Left cardiac atrium (tissue), 4 donors: ENCODE results near the gene GTF2I. TPM values are rescaled to one million over a fixed set of nuclear protein-coding genes. Genes with fewer than 3 reads are reported as not detected.
"Not testable (repeated sequence)": the region's sequence is repeated elsewhere in the genome, so short reads cannot be mapped to it uniquely, and the experiment has no call there.

ENCODE experiments used
- ATAC-seq, 2 donors: fragments of 200-7000 bp; cut with Tn5 transposase; one replicate each; pipeline ENCODE4 v1.9.1; 2020; ENCODE audit warnings: mild to moderate bottlenecking in 2 of 2, moderate library complexity in 2 of 2
- DNase-seq: peaks from one replicate; pipeline ENCODE4 v3.0.0-alpha.2; 2020
- intact Hi-C, 2 donors: fragments of 100-400 bp; cut with DNase I; formaldehyde crosslinking; loops; one replicate each; pipeline versions ENCODE4 v1.14.1 to v1.15.1; 2022 to 2023
- long read RNA-seq: library from polyadenylated mRNA; unstranded; transcript quantifications from one replicate; pipeline ENCODE4 v2.0.0, GENCODE V29; 2021
- total RNA-seq, 2 donors: library from RNA; stranded (reverse); fragmentation: NEBNext Ultra II Directional; extraction: Animal tissue kit (Norgen Biotek cat#: 25700); gene quantifications; one replicate each; pipeline ENCODE4 v1.2.1, GENCODE V29; 2021
- donor health status: DM: no; HTN: yes; CAD: no.
- donor health status: DM: no; HTN: yes; CAD: no; lungs with severe emphysema.
- donor health status: DM: yes; HTN: yes; CAD: no.
- donor health status: Dilated cardiomyopathy.

The GTF2I gene
- 100 to 1,000 TPM; 131 to 132 TPM for total RNA-seq
- long read RNA-seq, full-length matches to known transcripts, result 23 of 57 reads
- long read RNA-seq, partial matches to known transcripts, result 27 of 57 reads
- long read RNA-seq, other reads (novel, unspliced or antisense), result 7 of 57 reads

- peak; percentile 47 to 48 for ATAC-seq
- DNase-seq, result no peak
- intact Hi-C loops, result loop anchor here in 1 of 2 donors (10.0 kb wide), 1 partner anchor 53 kb away; no protein-coding TSS in a partner anchor
These were observed at the start of gene GTF2I for GRCh38 chr7:74657692-74658177. Gene GTF2I (plus strand): TSS chr7:74657718. CDS start chr7:74689129, 31,411 bp downstream.

DNA sequence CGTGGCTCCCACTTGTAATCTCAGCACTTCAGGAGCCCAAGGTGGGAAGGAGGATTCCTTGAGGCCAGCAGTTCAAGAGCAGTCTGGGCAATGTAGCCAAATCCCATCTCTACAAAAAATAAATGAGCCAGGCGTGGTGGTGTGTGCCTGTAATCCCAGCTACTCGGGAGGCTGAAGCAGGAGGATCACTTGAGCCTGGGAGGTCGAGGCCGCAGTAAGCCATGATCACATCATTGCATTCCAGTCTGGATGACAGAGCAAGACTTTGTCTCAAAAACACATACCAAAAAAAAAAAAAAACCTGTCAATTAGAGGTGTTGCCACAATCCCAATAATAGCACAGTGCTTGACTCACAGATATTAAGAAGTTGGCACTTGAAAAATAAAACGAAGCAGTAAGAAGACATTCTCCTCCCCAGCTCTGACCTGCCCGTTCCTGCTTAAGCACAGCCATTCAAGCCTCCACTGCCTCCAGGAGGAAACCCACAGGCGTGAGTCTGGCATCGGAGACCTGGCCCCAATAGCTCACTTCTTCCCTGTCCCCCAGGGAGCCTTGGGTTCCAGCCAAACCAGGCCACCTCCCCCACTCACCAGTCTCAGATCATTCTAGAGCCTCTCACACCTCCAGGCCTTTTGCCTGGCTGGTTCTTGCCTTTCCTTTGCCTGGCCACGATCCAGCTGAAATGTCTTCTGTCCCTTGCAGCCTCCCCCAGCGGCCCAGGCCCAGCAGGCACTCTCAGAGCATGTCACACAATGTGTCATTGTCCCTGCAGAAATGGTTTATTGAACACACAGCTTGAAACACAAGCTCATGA is 45.3 kb upstream of the GTF2I start:
- ATAC-seq (peak; percentile 73 to 81), DNase-seq (peak; percentile 47)
- intact Hi-C loops, result no loop called here

DNA sequence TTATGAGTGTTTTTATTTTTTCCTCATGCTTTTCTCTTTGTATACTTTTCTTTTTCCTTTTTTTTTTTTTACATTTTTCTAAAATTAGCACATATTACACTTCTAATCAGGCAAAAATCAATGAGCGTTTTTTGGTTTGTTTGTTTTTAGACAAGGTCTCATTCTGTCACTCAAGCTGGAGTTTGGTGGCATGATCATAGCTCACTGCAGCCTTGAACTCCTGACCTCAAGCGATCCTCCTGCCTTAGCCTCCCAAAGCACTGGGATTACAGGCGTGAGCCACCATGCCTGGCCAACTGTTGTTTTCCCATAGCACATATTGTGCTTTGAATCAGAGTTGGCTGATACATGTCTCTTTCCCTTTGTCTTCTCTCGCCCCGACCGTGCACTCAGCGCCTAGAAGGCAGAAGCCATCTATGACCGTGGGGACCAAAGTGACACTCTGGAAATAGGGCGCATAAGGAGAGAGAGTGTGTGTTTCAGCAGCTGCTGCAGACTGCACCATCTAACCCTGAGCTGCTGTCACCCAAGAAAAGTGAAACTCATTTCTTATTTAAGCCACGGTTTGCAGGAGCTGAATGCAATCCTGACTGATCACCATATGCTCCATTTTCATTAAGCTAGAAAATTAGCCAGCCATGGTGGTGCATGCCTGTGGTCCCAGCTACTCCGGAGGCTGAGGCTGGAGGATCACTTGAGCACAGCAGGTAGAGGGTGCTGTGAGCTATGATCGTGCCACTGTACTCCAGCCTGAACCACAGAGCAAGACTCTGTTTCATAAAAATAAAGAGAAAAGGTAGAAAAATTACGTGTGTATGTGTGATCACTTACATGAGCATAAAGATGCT is 41.4 kb upstream of the GTF2I start:
- intact Hi-C loops, result no loop called here
- no peak for ATAC-seq
- DNase-seq, result no peak

GRCh38 chr7:74617180-74617744 is 40.3 kb upstream of the GTF2I start:
- intact Hi-C loops, result no loop called here
- DNase-seq (no peak), ATAC-seq (peak in 1 of 2 donors; percentile 57)

DNA sequence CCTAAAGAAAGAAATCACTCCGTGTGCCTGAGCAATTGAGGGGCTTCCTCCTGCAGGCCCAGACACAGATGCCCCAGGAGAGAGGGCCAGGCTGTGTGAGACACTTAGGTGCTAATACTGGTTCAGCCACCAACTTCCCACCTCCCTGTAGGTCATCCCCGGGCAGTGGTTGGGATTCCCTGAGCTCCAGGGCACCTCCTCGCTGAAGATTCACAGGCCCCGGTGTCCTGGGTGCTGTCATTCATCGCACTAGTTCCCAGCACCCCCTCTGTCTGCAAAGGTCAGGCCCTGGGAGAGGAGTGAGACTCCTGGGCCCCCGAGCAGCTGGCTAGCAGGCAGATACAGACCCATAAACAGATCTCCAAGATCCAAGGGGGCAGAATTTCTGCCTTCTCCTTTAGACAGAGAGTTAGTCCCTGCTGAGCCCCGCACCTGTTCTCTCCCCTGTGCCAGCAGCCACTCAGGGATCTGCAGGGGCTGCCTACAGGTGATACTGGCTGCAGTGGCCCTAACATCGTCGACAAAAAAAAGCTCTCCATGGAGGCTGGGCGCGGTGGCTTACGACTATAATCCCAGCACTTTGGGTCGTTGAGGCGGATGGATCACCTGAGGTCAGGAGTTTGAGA is 38.2 kb upstream of the GTF2I start:
- no peak for DNase-seq
- intact Hi-C loops, result no loop called here
- peak in 1 of 2 donors; percentile 19 for ATAC-seq

GRCh38 chr7:74622228-74622749 is 35.2 kb upstream of the GTF2I start:
- ATAC-seq, result no peak
- intact Hi-C loops, result no loop called here
- DNase-seq, result no peak

GRCh38 chr7:74623135-74623534 is 34.4 kb upstream of the GTF2I start:
- no peak for ATAC-seq
- intact Hi-C loops, result no loop called here
- DNase-seq, result no peak

- peak in 1 of 2 donors; percentile 39 for ATAC-seq
- DNase-seq, result no peak
- intact Hi-C loops, result no loop called here
These were observed 32.1 kb upstream of the GTF2I start for GRCh38 chr7:74625446-74625845.

DNA sequence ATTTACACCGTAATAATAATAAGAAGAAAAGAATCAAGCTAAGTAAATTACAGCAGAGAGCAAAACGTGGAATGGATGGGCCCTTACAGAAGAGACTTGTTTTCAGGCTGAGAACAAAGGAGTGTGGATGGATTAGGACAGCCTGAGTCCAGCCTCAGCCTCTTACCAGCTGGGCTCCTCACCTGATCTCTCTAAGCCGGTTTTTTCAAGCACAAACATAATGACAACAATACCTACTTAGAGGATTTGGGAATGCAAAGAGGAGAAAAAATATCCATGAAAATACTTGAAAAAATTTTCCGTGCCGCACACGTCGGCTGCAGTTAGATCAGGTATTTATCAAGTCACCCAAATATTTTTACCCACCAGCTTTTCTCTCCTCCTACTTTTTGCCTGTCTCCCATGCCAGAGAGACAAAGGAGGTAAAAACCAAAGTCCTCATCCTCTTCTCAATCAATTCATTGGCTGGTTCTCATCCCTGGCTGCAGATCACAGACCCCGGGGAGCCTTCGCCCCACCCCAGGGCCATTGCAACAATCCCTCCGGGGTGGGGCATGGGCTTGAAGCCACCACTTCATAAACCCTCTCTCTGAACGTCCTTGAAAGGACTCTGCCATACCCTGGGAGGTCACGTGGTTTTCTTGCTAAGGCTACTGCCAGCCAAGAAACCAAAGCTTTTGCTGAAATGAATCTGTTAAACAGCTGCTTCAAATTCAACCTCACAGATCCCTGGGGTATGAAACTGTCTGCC is 29.7 kb upstream of the GTF2I start:
- DNase-seq (peak; percentile 32), ATAC-seq (peak; percentile 80 to 95)
- intact Hi-C loops, result no loop called here

- no peak for DNase-seq
- ATAC-seq, result no peak
- intact Hi-C loops, result no loop called here
These were observed 25.0 kb upstream of the GTF2I start for GRCh38 chr7:74632505-74632904.

GRCh38 chr7:74633451-74633921 is 24.0 kb upstream of the GTF2I start:
- DNase-seq, result no peak
- intact Hi-C loops, result no loop called here
- ATAC-seq, result no peak

GRCh38 chr7:74637745-74638144 is 19.8 kb upstream of the GTF2I start:
- DNase-seq, result no peak
- intact Hi-C loops, result no loop called here
- no peak for ATAC-seq

DNA sequence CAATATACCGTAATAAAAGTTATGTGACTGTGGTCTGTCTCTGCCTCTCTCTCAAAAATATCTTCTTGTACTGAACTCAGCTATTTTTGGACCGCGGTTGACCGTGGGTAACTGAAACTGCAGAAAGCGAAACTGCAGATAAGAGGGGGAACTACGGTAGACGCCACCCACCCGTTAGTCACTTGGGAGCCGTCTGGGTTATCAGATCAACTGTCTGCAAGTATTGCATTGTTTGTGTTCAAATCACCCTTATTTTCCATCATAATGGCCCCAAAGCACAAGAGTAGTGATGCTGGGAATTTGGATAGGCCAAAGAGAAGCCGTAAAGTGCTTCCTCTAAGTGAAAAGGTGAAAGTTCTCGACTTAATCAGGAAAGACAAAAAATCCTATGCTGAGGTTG is 7.5 kb upstream of the GTF2I start:
- DNase-seq (peak; percentile 60), ATAC-seq (peak; percentile 87)
- intact Hi-C loops, result loop anchor here in 1 of 2 donors (10.0 kb wide), 1 partner anchor 45 kb away; no protein-coding TSS in a partner anchor

DNA sequence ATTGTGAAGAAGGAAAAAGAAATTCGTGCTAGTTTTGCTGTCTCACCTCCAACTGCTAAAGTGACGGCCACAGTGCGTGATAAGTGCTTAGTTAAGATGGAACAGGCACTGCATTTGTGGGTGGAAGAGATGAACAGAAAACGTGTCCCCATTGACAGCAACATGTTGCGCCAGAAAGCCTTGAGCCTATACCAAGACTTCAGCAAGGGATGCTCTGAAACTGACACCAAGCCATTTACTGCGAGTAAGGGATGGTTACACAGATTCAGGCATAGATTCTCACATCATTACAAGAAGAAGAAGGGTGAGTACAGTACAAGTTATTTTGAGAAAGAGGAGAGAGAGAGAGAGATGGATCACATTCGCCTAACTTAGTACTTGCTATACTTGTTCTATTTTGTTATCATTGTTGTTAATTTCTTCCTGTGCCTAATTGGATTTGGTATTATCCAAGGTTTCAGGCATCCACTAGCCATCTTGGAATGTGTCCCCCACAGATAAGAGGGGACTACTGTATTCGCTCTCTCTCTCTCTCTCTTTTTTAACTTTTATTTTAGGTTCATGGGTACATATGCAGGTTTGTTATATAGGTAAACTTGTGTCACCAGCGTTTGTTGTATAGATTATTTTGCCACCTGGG is 6.9 kb upstream of the GTF2I start:
- not testable (repeated sequence) for DNase-seq
- intact Hi-C loops, result loop anchor here in 1 of 2 donors (10.0 kb wide), 1 partner anchor 46 kb away; no protein-coding TSS in a partner anchor
- ATAC-seq, result peak; percentile 36 to 51

DNA sequence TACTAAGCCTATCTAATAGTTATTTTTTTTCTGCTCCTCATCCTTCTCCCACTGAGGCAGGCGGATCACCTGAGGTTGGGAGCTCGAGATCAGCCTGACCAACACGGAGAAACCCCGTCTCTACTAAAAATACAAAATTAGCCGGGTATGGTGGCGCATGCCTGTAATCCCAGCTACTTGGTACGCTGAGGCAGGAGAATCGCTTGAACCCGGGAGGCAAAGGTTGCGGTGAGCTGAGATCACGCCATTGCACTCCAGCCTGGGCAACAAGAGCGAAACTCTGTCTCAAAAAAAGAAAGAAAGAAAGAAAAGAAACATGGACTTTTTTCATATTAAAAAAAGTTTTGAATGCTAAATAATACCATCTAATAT is 6.4 kb upstream of the GTF2I start:
- intact Hi-C loops, result loop anchor here in 1 of 2 donors (10.0 kb wide), 1 partner anchor 46 kb away; no protein-coding TSS in a partner anchor
- not testable (repeated sequence) for DNase-seq, ATAC-seq

GRCh38 chr7:74653686-74654181 is 3.8 kb upstream of the GTF2I start:
- intact Hi-C loops, result loop anchor here in 1 of 2 donors (10.0 kb wide), 1 partner anchor 49 kb away; no protein-coding TSS in a partner anchor
- DNase-seq, result no peak
- no peak for ATAC-seq

- no peak for ATAC-seq
- intact Hi-C loops, result loop anchor here in 1 of 2 donors (10.0 kb wide), 1 partner anchor 50 kb away; no protein-coding TSS in a partner anchor
- no peak for DNase-seq
These were observed 2.7 kb upstream of the GTF2I start for GRCh38 chr7:74654811-74655210.
